ENCODE results near the gene CCL3.
"Not testable (repeated sequence)": the region's sequence is repeated elsewhere in the genome, so short reads cannot be mapped to it uniquely, and the experiment has no call there.

GRCh38 chr17:36121099-36121498 is 31.2 kb upstream of the CCL3 start:
- TF ChIP-seq, protein P1, sequence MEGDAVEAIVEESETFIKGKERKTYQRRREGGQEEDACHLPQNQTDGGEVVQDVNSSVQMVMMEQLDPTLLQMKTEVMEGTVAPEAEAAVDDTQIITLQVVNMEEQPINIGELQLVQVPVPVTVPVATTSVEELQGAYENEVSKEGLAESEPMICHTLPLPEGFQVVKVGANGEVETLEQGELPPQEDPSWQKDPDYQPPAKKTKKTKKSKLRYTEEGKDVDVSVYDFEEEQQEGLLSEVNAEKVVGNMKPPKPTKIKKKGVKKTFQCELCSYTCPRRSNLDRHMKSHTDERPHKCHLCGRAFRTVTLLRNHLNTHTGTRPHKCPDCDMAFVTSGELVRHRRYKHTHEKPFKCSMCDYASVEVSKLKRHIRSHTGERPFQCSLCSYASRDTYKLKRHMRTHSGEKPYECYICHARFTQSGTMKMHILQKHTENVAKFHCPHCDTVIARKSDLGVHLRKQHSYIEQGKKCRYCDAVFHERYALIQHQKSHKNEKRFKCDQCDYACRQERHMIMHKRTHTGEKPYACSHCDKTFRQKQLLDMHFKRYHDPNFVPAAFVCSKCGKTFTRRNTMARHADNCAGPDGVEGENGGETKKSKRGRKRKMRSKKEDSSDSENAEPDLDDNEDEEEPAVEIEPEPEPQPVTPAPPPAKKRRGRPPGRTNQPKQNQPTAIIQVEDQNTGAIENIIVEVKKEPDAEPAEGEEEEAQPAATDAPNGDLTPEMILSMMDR (tag by site-specific recombination; IDR thresholded peaks at IDR 0.05): not testable (repeated sequence)
- not testable (repeated sequence) for TF ChIP-seq YY1 (tag by site-specific recombination; IDR thresholded peaks at IDR 0.05); ZNF23 (tag by site-specific recombination; IDR thresholded peaks at IDR 0.05; ENCODE audit: borderline replicate concordance); ZSCAN23 (tag by site-specific recombination; IDR thresholded peaks at IDR 0.05); ZBTB26 (tag by site-specific recombination; optimal IDR thresholded peaks at IDR 0.05); ZNF184 (tag by site-specific recombination; IDR thresholded peaks at IDR 0.05); ZNF362 (tag by site-specific recombination; IDR thresholded peaks at IDR 0.05); ZNF747 (tag by site-specific recombination; IDR thresholded peaks at IDR 0.05); ATF2 (tag by site-specific recombination; IDR thresholded peaks at IDR 0.05; ENCODE audit: low read depth); ZNF621 (tag by site-specific recombination; IDR thresholded peaks at IDR 0.05)

All from HEK293 (cell line).